Liver (tissue), 9 donors: ENCODE results near the gene C11orf86. TPM values are rescaled to one million over a fixed set of nuclear protein-coding genes. Genes with fewer than 3 reads are reported as not detected.

Experiments
- DNase-seq: peaks from one replicate; pipeline ENCODE4 v3.0.0-alpha.2; 2017; ENCODE audit warnings: low spot score
- H3K27ac ChIP-seq, 2 donors: one replicate each; pipeline ENCODE4 v1.7.0; 2013; ENCODE audit warnings: inconsistent platforms in 2 of 2, low read length in 2 of 2, control low read depth in 1 of 2, low read depth in 1 of 2, mild to moderate bottlenecking in 1 of 2
- H3K27me3 ChIP-seq, 4 donors: one replicate each; pipeline versions ENCODE4 v1.6.1 to v1.7.0; 2013; ENCODE audit warnings: low read length in 3 of 4, inconsistent platforms in 1 of 4, mild to moderate bottlenecking in 1 of 4, moderate library complexity in 1 of 4; ENCODE audit not compliant: control insufficient read depth in 4 of 4, insufficient read depth in 4 of 4
- H3K36me3 ChIP-seq, 4 donors: one replicate each; pipeline versions ENCODE4 v1.6.1 to v1.7.0; 2013; ENCODE audit warnings: low read length in 3 of 4, mild to moderate bottlenecking in 3 of 4, low read depth in 1 of 4, moderate library complexity in 1 of 4; ENCODE audit not compliant: control insufficient read depth in 4 of 4, insufficient read depth in 3 of 4
- H3K4me1 ChIP-seq, 4 donors: one replicate each; pipeline versions ENCODE4 v1.6.1 to v1.7.0; 2013; ENCODE audit warnings: low read length in 3 of 4, mild to moderate bottlenecking in 3 of 4, moderate library complexity in 1 of 4; ENCODE audit not compliant: control insufficient read depth in 4 of 4, insufficient read depth in 4 of 4
- H3K4me3 ChIP-seq, 3 donors: one replicate each; pipeline versions ENCODE4 v1.6.1 to v1.7.0; 2013; ENCODE audit warnings: low read length in 3 of 3, control low read depth in 1 of 3, low read depth in 1 of 3, mild to moderate bottlenecking in 1 of 3
- H3K9ac ChIP-seq, 2 donors: one replicate each; pipeline ENCODE4 v1.7.0; 2013; ENCODE audit warnings: low read length in 2 of 2, mild to moderate bottlenecking in 2 of 2, moderate library complexity in 2 of 2, control low read depth in 1 of 2, low read depth in 1 of 2
- H3K9me3 ChIP-seq, 4 donors: one replicate each; pipeline versions ENCODE4 v1.6.1 to v1.7.0; 2013; ENCODE audit warnings: low read length in 3 of 4; ENCODE audit not compliant: control insufficient read depth in 4 of 4
- EGR1 ChIP-seq, 2 donors: IDR thresholded peaks; 2 replicates each; pipeline ENCODE4 v1.6.1; 2016 to 2018; ENCODE audit warnings: antibody characterized with exemption in 2 of 2, low read depth in 2 of 2
- GABPA ChIP-seq, 2 donors: IDR thresholded peaks in 1 of 2; conservative IDR thresholded peaks in 1 of 2; 2 replicates each; pipeline ENCODE4 v1.6.1; 2016; ENCODE audit warnings: antibody characterized with exemption in 2 of 2, mild to moderate bottlenecking in 1 of 2, moderate library complexity in 1 of 2
- HNF4A ChIP-seq, 2 donors: conservative IDR thresholded peaks; 2 replicates each; pipeline ENCODE4 v1.6.1; 2016; ENCODE audit warnings: antibody characterized with exemption in 2 of 2, mild to moderate bottlenecking in 2 of 2
- HNF4G ChIP-seq: IDR thresholded peaks from 2 replicates; pipeline ENCODE4 v1.6.1; 2016; ENCODE audit warnings: antibody characterized with exemption
- JUND ChIP-seq, 2 donors: IDR thresholded peaks; 2 replicates each; pipeline ENCODE4 v1.6.1; 2016; ENCODE audit warnings: antibody characterized with exemption in 2 of 2
- NR2F2 ChIP-seq: IDR thresholded peaks from 2 replicates; pipeline ENCODE4 v1.6.1; 2016; ENCODE audit warnings: antibody characterized with exemption
- RAD21 ChIP-seq, 2 donors: IDR thresholded peaks; 2 replicates each; pipeline ENCODE4 v1.6.1; 2016; ENCODE audit warnings: antibody characterized with exemption in 2 of 2, mild to moderate bottlenecking in 2 of 2
- REST ChIP-seq: IDR thresholded peaks from 2 replicates; pipeline ENCODE4 v1.6.1; 2016; ENCODE audit warnings: antibody characterized with exemption, mild to moderate bottlenecking
- SP1 ChIP-seq: IDR thresholded peaks from 2 replicates; pipeline ENCODE4 v1.6.1; 2018; ENCODE audit warnings: antibody characterized with exemption, mild to moderate bottlenecking
- TAF1 ChIP-seq: conservative IDR thresholded peaks from 2 replicates; pipeline ENCODE4 v1.6.1; 2016; ENCODE audit warnings: antibody characterized with exemption, mild to moderate bottlenecking
- YY1 ChIP-seq: IDR thresholded peaks from 2 replicates; pipeline ENCODE4 v1.6.1; 2016; ENCODE audit warnings: antibody characterized with exemption, mild to moderate bottlenecking
- ZBTB33 ChIP-seq: IDR thresholded peaks from 2 replicates; pipeline ENCODE4 v1.6.1; 2016; ENCODE audit warnings: antibody characterized with exemption
- WGBS: extraction: QIAGEN DNeasy Blood & Tissue Kit; methylation state at CpG from one replicate; pipeline ENCODE4 v1.1.7; 2013; 5-methylcytosine and 5-hydroxymethylcytosine counted together
- polyA plus RNA-seq, 2 donors: library from polyadenylated mRNA; stranded (reverse) in 1 of 2; unstranded in 1 of 2; fragments of 200-250 nt in 1 of 2; fragments of >200 nt in 1 of 2; fragmentation: Nextera tagmentation in 1 of 2; extraction: Ambion mirVana in 1 of 2; gene quantifications; one replicate each; pipeline versions ENCODE4 v1.2.1 to v1.2.3, GENCODE V29; 2013 to 2015
- total RNA-seq, 2 donors: library from RNA; depleted of rRNA; stranded (reverse); fragments of >200 nt; gene quantifications; one replicate each; pipeline ENCODE4 v1.2.3, GENCODE V29; 2014
- TF ChIP-seq, protein P1 (sequence below): fragments of 150-350 bp; IDR thresholded peaks from 2 replicates; pipeline ENCODE4 v1.5.1; 2017; ENCODE audit warnings: improper control_type of control experiment, low read depth, low read length; ENCODE audit not compliant: missing input control
- TF ChIP-seq, protein P2 (sequence below): IDR thresholded peaks from 2 replicates; pipeline ENCODE4 v1.6.1; 2016; ENCODE audit warnings: antibody characterized with exemption
- donor health status: healthy.
- donor health status: healthy.
- donor health status: healthy.
- donor health status: healthy.
- donor health status: healthy.

The C11orf86 gene
- total and polyA plus RNA-seq, 4 donors: 0.18 TPM; not detected in 3

DNA sequence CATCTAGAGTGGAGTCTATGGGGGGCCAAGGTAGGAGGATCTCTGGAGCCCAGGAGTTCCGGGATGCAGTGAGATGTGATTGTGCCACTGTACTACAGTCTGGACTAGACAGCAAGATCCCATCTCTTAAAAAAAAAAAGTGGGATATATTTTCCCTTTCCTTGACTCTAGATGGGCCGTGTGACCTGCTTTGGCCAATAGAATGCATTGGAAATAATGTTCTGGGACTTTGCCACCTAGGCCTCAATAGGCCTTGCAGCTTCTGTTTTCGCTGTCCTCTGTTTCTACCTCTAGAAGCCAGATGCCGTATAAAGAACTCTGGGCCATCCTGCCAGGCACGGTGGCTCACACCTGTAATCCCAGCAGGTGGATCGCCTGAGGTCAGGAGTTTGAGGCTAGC, 3.6 kb downstream of the C11orf86 start (continued):
- TF ChIP-seq SP1: no peak

GRCh38 chr11:66979336-66979980, 4.4 kb downstream of the C11orf86 start:
- peaks cover 0 to 4% (median under 1%) of the 10 kb centered on the region in 4 donors for H3K9me3 ChIP-seq
- no peaks in the 10 kb centered on the region for H3K36me3 ChIP-seq
- no peak for DNase-seq
- no peak overlapping the region for H3K4me3 ChIP-seq
- TF ChIP-seq JUND (IDR thresholded peaks at IDR 0.05): no peak
- TF ChIP-seq TAF1: no peak
- TF ChIP-seq HNF4A (conservative IDR thresholded peaks at IDR 0.05): no peak
- TF ChIP-seq, protein P1, sequence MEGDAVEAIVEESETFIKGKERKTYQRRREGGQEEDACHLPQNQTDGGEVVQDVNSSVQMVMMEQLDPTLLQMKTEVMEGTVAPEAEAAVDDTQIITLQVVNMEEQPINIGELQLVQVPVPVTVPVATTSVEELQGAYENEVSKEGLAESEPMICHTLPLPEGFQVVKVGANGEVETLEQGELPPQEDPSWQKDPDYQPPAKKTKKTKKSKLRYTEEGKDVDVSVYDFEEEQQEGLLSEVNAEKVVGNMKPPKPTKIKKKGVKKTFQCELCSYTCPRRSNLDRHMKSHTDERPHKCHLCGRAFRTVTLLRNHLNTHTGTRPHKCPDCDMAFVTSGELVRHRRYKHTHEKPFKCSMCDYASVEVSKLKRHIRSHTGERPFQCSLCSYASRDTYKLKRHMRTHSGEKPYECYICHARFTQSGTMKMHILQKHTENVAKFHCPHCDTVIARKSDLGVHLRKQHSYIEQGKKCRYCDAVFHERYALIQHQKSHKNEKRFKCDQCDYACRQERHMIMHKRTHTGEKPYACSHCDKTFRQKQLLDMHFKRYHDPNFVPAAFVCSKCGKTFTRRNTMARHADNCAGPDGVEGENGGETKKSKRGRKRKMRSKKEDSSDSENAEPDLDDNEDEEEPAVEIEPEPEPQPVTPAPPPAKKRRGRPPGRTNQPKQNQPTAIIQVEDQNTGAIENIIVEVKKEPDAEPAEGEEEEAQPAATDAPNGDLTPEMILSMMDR: no peak
- no peak for TF ChIP-seq GABPA (IDR thresholded peaks at IDR 0.05 in 1 of 2, conservative IDR thresholded peaks at IDR 0.05 in 1 of 2)
- TF ChIP-seq NR2F2: no peak
- no peak for TF ChIP-seq YY1
- TF ChIP-seq HNF4G: no peak
- no peak for TF ChIP-seq EGR1 (IDR thresholded peaks at IDR 0.05; ENCODE audit: low read depth in 2 of 2)
- TF ChIP-seq, protein P2, sequence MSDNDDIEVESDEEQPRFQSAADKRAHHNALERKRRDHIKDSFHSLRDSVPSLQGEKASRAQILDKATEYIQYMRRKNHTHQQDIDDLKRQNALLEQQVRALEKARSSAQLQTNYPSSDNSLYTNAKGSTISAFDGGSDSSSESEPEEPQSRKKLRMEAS: no peak
- TF ChIP-seq RAD21 (IDR thresholded peaks at IDR 0.05): no peak
- TF ChIP-seq REST: no peak
- no peak overlapping the region for H3K27ac ChIP-seq
- peaks cover 0 to 23% (median 8%) of the 10 kb centered on the region in 4 donors for H3K4me1 ChIP-seq
- H3K9ac ChIP-seq: no peak overlapping the region
- H3K27me3 ChIP-seq: no peaks in the 10 kb centered on the region
- WGBS: 95% methylated on average over 2 of the region's 2 CpGs

GRCh38 chr11:66981976-66982578, 7.0 kb downstream of the C11orf86 start:
- 57% methylated on average over 9 of the region's 9 CpGs for WGBS
- Histone ChIP-seq H3K4me3 (no peak overlapping the region), H3K9me3 (peaks cover 0 to 4% (median under 1%) of the 10 kb centered on the region in 4 donors), H3K9ac (no peak overlapping the region), H3K27ac (no peak overlapping the region), H3K4me1 (peaks cover 3 to 47% (median 28%) of the 10 kb centered on the region in 4 donors), H3K36me3 (no peaks in the 10 kb centered on the region), H3K27me3 (no peaks in the 10 kb centered on the region)
- TF ChIP-seq, protein P2: no peak
- TF ChIP-seq ZBTB33: no peak
- TF ChIP-seq HNF4A (conservative IDR thresholded peaks at IDR 0.05): no peak
- TF ChIP-seq HNF4G: no peak
- no peak for TF ChIP-seq REST
- no peak for TF ChIP-seq JUND (IDR thresholded peaks at IDR 0.05)
- TF ChIP-seq SP1: no peak
- no peak for TF ChIP-seq TAF1
- peak; percentile 51 for DNase-seq
